WERI-Rb-1 (cell line): ENCODE measurements around the gene NFKBIL1.

Source experiments
- DNase-seq: peaks from one replicate; pipeline ENCODE4 v3.0.0-alpha.2; 2020
- H3K27ac ChIP-seq: fragments of 250-450 bp; sonication (Bioruptor Pico); 2 replicates; pipeline ENCODE4 v1.5.1; 2020; ENCODE audit warnings: mild to moderate bottlenecking, moderate library complexity
- H3K27me3 ChIP-seq: fragments of 250-450 bp; sonication (Bioruptor Pico); 2 replicates; pipeline ENCODE4 v1.5.1; 2021; ENCODE audit warnings: mild to moderate bottlenecking, low read depth, moderate library complexity; ENCODE audit not compliant: insufficient read depth, severe bottlenecking
- H3K36me3 ChIP-seq: fragments of 250-450 bp; sonication (Bioruptor Pico); 2 replicates; pipeline ENCODE4 v1.5.1; 2020; ENCODE audit warnings: mild to moderate bottlenecking, moderate library complexity
- H3K4me3 ChIP-seq: 2 replicates; pipeline ENCODE4 v1.5.1; 2011; ENCODE audit warnings: low read depth, mild to moderate bottlenecking, control low read depth, low read length
- H3K9me3 ChIP-seq: fragments of 250-450 bp; sonication (Bioruptor Pico); 2 replicates; pipeline ENCODE4 v1.5.1; 2021; ENCODE audit warnings: mild to moderate bottlenecking, moderate library complexity; ENCODE audit not compliant: severe bottlenecking
- TF ChIP-seq, protein P1 (sequence below): IDR thresholded peaks from 2 replicates; pipeline ENCODE4 v1.5.1; 2011; ENCODE audit warnings: low read depth, mild to moderate bottlenecking, control low read depth, inconsistent platforms, low read length

Gene NFKBIL1

DNA sequence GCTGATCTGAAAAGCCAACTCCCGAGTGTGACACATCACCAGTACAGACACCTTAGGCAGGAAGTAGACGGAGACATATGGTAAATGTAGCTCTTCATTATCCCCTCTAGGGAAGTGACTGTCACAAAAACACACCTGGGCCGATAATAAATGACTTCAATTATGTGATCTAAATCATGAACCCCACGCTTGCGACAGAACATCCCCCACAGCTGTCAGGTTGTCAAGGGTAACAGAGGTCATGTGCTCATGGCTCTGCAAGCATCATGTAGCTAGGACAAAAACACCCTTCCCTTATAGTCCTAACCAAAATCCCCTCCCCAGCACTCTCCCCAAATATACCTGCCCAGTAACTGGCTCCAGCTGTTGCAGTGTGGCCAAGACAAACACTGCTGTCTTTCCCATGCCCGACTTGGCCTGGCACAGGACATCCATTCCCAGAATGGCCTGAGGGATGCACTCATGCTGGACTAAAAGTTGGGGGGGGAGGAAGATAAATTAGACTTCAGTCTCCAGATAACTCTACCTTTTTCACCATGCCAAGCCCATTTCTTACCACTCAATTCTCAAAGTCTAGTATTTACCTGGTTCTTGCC lies 8.5 kb upstream of the NFKBIL1 start:
- DNase-seq = no peak
- peaks cover 84% of the 10 kb centered on the region for H3K36me3 ChIP-seq
- H3K27ac ChIP-seq = no peak overlapping the region
- TF ChIP-seq, protein P1, sequence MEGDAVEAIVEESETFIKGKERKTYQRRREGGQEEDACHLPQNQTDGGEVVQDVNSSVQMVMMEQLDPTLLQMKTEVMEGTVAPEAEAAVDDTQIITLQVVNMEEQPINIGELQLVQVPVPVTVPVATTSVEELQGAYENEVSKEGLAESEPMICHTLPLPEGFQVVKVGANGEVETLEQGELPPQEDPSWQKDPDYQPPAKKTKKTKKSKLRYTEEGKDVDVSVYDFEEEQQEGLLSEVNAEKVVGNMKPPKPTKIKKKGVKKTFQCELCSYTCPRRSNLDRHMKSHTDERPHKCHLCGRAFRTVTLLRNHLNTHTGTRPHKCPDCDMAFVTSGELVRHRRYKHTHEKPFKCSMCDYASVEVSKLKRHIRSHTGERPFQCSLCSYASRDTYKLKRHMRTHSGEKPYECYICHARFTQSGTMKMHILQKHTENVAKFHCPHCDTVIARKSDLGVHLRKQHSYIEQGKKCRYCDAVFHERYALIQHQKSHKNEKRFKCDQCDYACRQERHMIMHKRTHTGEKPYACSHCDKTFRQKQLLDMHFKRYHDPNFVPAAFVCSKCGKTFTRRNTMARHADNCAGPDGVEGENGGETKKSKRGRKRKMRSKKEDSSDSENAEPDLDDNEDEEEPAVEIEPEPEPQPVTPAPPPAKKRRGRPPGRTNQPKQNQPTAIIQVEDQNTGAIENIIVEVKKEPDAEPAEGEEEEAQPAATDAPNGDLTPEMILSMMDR = no peak
- H3K27me3 ChIP-seq = no peaks in the 10 kb centered on the region
- no peaks in the 10 kb centered on the region for H3K9me3 ChIP-seq
- H3K4me3 ChIP-seq = no peak overlapping the region

DNA sequence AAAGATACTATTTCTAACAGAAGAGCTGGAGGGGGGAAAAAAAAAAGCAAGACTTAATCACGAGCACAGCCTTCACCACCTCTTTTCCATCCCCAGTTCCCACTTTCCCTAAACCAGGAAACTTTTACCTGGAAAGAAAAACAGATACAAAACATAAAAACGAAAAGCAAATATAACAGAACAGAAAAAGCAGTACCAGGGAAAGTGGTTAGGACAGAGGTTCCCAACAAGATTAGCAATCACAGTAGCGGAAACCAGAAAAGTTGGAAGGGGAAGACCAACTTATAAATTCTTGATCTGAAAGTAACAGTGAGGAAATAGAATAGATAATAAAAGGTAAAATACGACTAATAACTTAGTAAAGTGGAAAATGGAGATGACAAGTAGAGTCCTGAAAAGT lies 6.8 kb upstream of the NFKBIL1 start:
- TF ChIP-seq, protein P1 = no peak
- Histone ChIP-seq H3K27me3 (no peaks in the 10 kb centered on the region), H3K9me3 (no peaks in the 10 kb centered on the region), H3K27ac (peak overlapping the region; percentile 99), H3K4me3 (peak overlapping the region; percentile 93), H3K36me3 (peaks cover 68% of the 10 kb centered on the region)
- DNase-seq = no peak

DNA sequence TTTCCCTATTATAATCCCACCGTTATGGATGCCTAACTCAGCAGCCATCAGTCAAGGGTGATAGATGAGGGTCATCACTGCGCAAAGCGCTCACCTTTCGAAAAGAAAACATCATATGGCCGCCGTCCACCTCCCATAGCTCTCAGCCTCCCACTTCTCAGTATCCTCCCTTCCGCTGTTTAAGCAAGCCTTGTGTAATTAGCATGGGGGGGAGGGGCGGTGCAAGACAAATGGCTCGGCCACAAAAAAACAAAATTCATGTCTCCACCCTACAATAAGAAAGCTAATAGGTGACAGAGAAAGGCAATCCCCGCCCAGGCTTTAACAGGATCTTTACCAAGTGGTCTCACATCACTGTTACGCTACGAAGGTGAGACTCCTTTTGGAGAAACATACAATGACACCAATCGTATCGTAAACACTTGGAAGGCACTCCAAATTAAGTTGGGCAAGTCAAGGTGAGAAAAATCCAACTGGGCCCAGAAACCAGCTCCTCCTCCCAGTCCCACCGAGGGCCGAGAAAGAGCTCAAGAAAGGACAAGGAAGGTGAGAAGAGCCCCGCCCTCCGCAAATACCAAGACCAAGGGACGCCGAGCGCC lies 6.2 kb upstream of the NFKBIL1 start:
- DNase-seq = peak; percentile 72
- Histone ChIP-seq H3K4me3 (peak overlapping the region; percentile 93), H3K36me3 (peaks cover 63% of the 10 kb centered on the region), H3K27ac (peak overlapping the region; percentile 99), H3K27me3 (no peaks in the 10 kb centered on the region), H3K9me3 (no peaks in the 10 kb centered on the region)
- TF ChIP-seq, protein P1 = no peak

DNA sequence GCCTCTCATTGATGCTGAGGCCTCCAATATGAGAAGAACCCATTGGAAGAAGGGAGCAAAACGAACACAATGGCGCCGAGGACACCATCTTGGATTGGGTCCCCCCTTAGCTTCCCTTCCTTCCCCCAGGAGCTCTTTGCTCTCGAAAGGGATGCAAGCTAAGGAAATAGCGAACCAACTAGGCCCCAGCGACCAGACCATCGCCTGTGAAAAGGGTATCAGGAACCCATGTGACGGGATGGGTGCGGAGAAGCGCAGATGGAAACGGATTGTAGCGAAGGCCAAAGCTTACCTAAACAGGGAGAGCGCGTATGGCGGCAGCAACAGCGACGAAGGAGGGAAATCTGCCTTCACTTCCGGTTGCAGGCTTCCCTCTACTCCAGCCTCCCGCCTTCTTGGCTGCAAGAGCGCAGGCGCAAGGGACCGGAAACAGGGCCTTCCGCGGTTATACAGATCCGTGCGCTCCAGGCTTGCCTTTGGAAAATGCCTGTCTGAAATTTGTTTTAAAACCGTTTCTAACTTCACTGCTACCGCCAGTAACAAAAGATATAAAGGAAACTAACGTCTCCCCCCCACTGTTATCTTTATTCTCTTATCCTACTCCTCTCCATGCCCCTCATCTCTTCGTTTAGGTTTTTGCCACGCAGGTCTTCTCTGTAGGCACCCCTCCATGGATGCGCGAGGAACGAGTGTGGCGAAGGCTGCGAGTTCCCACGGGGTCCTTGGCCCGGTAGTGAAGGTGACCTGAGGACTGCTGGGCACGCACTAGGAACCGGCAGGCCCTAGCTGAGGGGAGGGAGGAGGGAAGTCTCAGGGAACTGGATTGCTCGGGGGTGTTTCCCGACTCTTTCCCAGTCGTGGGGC lies 5.5 kb upstream of the NFKBIL1 start, which contains the start of gene DDX39B:
TSS of gene DDX39B (minus strand) at position 346 of the 864 bp plus-strand sequence. CDS start 1,471 bp downstream, outside the sequence.
- Histone ChIP-seq H3K36me3 (peaks cover 56% of the 10 kb centered on the region), H3K9me3 (no peaks in the 10 kb centered on the region), H3K27ac (peak within 1 kb of the TSS; percentile 99), H3K4me3 (peak within 1 kb of the TSS; percentile 93), H3K27me3 (no peaks in the 10 kb centered on the region)
- peak; percentile 100 for DNase-seq
- TF ChIP-seq, protein P1 = no peak

DNA sequence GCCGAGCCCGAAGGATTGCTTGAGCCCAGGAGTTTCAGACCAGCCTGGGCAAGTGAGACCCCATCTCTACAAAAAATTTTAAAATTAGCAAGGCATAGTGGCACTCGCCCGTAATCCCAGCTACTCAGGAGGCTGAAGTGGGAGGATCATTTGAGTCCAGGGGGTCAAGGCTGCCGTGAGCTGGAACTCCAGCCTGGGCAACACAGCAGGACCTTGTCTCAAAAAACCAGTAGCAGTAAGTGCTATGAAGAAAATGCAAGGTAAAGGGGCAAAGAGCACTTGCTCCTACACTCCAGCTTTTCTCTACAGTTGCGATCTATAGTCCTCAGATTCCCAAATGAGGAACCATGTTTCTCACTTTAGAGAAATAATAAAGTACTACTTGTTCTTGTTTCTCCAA lies 3.8 kb upstream of the NFKBIL1 start:
- Histone ChIP-seq H3K27me3 (no peaks in the 10 kb centered on the region), H3K36me3 (peaks cover 44% of the 10 kb centered on the region), H3K27ac (no peak overlapping the region), H3K4me3 (no peak overlapping the region), H3K9me3 (no peaks in the 10 kb centered on the region)
- DNase-seq = no peak
- TF ChIP-seq, protein P1 = no peak
